ENCODE measurements around the gene ZNF669.
"Not testable (repeated sequence)": the region's sequence is repeated elsewhere in the genome, so short reads cannot be mapped to it uniquely, and the experiment has no call there.

DNA sequence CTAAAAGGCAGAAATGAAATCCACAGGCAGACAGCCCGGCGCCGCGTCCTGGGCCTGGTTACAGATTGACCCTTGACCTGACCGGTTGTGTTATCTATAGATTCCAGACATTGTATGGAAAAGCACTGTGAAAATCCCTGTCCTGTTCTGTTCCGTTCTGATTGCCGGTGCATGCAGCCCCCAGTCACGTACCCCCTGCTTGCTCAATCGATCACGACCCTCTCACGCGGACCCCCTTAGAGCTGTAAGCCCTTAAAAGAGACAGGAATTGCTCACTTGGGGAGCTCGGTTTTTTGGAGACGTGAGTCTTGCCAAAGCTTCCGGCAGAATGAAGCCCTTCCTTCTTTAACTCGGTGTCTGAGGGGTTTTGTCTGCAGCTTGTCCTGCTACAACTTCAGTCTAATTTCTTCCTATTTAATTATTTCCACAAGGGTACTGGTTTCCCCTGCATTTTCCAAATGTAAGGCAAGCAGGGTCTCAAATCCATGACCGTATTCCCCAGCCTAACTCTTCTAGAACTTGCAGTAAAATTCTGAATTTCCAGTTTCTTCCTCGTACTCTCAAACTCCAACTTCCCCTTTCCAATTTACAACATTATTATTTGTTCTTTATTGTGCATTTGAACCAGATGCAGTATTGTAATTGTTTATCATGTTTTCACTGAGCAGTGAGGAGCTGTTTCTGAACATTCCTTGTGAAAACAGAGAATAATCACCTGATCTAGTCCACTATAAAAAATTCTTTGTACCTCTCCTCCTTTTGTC is 23.5 kb upstream of the ZNF669 start:
- TF ChIP-seq, protein P1, sequence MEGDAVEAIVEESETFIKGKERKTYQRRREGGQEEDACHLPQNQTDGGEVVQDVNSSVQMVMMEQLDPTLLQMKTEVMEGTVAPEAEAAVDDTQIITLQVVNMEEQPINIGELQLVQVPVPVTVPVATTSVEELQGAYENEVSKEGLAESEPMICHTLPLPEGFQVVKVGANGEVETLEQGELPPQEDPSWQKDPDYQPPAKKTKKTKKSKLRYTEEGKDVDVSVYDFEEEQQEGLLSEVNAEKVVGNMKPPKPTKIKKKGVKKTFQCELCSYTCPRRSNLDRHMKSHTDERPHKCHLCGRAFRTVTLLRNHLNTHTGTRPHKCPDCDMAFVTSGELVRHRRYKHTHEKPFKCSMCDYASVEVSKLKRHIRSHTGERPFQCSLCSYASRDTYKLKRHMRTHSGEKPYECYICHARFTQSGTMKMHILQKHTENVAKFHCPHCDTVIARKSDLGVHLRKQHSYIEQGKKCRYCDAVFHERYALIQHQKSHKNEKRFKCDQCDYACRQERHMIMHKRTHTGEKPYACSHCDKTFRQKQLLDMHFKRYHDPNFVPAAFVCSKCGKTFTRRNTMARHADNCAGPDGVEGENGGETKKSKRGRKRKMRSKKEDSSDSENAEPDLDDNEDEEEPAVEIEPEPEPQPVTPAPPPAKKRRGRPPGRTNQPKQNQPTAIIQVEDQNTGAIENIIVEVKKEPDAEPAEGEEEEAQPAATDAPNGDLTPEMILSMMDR (IDR thresholded peaks at IDR 0.05), result not testable (repeated sequence)
- TF ChIP-seq ZFX (IDR thresholded peaks at IDR 0.05; ENCODE audit: borderline replicate concordance), result not testable (repeated sequence)
